Raji (cell line): ENCODE measurements around the gene LRRC36.

Source experiments
- POLR2A ChIP-seq: IDR thresholded peaks from 2 replicates; pipeline ENCODE4 v1.6.1; 2011; ENCODE audit warnings: low read depth, low read length, control low read depth; ENCODE audit not compliant: insufficient read depth

LRRC36 gene

DNA sequence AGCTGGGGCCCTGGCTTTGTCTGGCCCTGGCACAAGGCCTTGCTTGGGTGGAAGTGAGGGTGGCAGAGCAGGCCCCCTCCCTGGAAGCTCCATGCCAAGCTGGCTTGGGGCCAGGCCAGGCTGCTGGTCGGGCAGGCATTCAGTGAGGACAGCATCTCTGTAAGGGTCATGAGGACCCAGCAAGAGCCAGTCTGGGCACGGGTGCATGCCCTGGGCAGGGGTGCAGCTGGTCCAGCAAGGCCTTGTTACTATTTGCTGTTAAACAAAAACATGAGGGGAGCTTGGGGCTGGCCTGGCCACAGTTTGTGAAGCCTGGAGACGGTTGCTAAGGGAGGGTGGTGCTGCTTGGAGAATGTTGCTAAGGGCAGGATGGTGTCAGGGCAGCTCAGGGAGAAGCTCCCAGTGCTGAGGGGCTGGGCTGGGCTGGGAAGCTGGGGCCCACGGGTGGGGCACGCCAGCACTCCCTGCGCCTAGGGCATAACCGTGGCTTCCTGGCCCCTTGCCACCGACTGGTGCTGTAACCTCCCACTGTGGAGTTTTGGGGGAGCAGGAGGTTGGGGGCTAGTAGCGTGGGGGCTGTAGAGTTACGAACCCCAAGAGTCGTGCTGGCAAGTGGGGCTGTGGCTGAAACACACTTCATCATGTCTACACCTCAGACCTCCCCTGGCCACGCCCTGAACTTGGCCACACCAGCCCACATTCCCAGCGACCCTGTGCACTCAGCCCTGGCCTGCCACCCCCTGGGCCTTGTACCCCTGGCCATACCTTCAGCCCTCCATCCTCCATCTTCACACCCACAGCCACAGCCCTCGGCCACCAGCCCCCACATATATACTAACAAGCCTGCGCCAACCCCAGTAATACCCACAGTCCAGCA, 65.0 kb downstream of the LRRC36 start:
- no peak for TF ChIP-seq POLR2A

DNA sequence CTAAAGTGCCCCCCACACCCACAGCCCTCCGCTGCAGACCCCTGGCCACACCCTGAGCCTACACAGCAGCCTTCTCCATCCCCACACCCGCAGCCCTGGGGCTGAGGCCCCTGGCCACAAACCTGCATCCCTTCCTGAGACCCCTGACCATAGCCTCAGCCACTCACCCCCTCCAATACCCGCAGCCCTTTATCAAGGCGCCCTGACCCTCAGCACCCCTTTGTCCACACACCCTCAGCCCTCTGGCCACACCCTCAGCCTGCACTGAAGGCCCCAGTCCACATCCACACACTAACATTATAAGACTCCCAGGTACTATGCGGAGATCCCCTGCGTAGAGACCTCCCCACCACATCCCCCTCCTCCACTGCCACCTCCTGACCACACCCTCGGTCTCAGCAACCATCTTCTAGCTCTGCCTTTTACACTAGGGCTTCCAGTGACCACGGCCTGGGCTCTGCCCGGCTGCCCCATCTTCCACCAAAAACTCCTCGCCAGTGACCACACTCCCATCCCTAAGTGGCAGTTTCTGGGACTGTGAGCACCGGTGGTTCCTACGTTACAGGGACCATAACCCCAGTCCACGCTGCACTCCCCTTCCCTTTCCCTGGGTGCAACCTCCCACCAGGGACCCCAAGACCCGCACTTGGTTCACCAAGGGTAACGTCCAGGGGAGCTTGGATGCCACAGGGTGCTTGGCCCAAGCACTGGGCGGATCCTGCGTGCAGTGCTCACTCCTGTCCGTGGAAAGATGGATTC, 65.9 kb downstream of the LRRC36 start:
- TF ChIP-seq POLR2A, result no peak

DNA sequence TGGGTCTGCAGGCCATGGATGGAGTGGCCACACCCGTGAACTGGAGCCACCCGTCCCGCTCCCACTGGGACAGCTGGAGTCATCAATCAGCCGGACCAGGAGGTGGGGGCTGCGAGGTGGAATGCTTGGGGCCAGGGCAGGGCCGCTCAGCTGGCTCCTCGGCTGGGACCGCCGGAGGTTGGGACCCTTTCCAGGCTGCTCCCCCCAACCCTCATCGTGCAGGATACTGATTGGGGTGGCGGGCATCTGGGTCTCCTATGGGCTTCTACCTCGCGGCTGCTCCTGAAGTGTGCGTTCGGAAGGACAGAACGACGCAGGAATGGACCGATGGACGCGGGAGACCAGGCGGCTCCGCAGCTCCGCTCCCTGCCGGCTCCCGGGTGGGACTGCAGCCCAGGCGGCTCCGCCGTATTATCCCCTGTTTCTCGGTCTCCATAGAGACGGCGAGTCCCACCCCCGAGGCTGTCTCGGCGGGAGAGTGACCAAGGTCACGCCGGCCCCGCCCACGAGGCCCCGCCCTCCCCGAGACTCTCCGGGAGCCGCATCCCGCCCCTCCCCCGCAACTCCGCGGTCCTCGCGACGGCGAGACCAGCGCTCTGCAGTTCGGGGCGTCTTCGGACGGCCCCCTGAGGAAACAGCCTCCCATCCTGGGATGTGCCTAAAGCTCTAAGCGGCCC, 66.6 kb downstream of the LRRC36 start, which contains the start of gene TPPP3:
TPPP3 (minus strand) TSS at position 388 of the 677 bp plus-strand sequence. CDS start 2,387 bp downstream, outside the sequence.
- no peak for TF ChIP-seq POLR2A

GRCh38 chr16:67393788-67394154, 67.2 kb downstream of the LRRC36 start:
- TF ChIP-seq POLR2A, result no peak

DNA sequence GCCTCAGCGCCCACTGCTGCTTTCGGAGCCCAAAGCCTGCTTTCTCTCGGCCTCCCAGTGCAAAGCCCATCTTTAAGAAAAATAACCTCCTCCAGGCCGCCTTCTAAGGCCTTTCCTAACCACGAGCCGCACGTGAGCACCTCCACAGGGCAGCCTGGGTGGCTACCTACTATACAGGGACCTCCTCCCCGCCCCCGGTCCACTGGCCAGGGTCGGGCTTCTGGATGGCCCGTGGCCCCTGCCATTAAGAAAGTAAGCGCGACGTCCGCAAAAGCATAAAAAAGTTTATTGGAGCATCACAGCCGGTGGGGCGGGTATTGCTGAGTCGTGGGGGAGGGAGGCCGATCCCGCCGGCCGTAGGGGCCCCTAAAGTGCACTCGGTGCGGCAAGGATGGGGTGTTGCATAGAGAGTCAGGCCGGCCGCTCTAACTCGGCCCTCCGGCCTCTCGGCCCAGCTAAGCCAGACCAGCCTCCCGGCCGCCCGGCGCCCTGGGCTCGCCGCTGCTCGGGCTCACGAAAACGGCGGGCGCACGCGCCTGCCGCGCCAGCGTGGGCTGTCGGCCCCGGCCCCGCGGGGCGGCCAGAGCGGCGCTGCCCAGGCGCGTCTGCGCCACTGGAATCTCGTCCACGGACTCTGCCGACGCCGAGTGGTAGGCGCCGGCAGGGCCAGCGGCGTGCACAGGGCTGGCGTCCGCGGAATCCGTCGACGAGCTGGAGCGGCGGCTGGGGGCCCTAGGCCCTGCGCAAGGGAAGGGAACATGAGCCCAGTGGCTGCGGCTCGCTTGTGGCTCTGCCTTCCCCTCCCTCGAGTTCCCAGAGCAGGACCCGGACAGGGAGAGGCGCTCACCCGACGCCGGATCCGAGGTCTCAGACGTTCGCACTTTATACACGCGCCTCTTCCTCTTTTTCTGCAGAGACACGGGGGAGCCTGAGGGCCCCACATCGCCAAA, 67.8 kb downstream of the LRRC36 start:
- TF ChIP-seq POLR2A, result no peak

DNA sequence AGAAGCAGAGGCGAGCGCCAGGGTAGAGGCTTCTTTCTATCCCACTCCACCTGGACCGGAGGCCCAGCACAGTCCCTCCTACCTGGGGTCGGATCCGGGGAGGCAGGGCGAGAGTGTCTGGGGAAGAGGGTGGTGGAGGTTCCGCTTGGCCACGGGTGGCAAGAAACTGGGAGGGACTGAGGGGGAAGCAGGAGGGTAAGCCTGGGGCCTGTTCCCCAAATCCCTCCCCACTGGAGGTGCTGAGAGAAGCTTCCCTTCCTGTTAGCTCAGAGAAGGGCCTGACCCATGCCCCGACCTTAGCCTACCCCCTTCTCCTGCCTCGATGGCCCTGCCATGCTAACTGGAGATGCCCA, 68.5 kb downstream of the LRRC36 start:
- TF ChIP-seq POLR2A, result no peak

DNA sequence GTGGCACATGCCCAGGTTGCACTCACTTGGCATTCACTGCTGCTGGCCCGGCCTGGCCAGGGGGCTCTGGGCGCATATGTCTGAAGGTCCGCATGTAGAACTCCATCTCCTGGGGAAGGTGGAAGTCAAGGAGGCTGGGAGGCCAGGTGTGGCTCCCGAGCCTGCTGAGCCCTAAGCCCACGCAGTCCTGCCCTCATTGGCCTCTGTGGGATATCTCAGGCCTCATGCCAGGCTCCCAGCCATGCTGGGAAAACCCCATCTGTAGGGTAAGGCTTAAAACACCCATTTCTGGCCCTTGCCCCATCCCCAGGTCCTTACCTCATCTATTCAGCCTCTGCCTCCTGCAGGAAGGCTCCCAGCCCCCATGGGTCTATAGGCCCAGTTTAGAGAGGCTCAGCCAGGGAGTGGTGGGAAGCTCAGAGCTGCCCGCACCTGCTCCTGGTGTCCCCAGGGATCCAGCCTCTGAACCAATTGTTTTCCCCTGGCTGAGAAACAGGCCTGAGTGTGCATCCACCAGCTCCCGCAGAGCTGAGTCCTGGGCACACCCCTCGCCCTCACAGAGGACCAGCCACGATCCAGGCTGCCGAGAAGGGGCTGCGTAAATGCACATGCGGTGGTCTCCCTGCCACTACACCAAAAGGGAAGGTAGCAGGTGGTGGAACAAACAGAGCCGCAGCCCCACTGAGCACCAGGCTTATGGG, 69.0 kb downstream of the LRRC36 start:
- no peak for TF ChIP-seq POLR2A

DNA sequence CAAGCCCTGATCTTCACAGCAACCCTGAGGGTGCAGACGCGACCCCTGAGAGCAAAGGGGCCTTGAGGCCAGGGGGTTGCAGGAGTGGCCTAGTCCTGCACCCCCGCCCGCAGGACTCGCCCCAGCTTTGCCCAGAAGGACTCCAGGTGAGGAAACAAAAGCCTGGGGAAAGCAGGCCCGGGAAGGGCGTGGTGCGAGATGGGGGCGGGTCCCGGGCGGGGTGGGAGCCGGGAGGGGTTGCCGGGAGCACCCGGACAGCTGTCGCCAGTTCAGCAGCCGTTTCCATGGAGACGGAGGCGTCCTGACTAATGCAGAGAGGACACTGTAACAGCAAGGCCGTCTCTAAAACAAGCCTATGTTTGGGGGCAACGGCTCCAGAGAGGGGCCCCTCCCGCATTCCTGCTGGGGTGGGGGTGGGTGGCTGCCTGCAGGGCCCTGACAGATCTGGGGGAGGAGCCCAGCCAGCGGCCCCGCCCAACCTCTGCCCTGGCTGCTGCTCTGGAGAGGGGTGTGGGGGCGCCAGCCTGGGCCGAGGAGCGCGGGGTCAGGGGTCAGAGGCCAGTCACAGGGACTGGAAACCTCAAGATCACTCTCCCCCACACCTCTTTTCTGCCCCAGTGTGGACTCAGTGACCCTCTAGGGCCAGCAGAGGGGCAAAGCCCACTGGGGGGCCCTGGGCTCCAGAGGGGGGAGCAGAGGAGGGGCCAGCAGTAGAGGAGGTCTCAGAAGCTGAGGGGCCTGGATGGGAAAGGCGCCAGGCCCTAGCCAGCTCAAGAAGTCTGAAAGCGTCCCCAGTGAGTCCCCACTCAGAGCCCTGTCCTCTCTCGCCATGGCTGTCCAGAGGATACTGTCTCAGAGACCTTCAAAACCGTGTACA, 69.8 kb downstream of the LRRC36 start:
- TF ChIP-seq POLR2A, result no peak

DNA sequence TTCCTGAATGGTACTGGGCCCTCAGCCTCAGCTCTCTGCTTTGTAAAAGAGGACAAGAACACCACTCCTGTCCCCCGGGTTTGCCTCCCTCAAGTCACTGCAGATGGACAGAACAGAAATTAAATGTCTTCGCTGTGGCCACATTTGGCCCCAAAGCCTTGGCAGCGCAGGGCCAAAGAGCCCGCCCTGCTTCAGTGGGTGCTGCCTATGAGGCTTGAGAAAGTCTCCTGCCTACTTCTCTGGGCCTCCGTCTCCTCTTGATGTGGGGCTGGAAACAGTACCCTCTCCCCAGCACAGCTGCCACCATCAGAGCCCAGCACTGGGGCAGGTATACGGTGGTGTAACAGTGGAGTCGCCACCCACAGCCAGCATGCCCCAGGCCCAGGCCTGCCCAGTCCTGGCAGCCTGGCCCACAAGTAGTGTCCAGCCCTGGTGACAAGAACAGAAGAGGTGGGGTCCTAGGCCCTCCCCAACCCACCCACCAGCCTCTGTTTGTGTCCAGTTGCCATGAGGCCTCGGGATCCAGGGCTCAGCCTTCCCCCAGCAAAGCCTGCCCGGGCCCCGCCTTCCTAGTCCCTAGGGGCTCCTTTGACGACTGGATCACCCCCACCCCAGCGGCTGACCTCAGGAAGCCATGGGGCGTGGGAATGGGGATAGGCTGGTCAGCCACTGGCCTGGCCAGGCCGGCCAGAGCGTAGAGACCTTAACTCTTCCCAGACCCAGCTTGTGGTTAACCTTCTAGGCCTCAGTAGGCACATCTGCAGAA, 70.6 kb downstream of the LRRC36 start:
- no peak for TF ChIP-seq POLR2A

DNA sequence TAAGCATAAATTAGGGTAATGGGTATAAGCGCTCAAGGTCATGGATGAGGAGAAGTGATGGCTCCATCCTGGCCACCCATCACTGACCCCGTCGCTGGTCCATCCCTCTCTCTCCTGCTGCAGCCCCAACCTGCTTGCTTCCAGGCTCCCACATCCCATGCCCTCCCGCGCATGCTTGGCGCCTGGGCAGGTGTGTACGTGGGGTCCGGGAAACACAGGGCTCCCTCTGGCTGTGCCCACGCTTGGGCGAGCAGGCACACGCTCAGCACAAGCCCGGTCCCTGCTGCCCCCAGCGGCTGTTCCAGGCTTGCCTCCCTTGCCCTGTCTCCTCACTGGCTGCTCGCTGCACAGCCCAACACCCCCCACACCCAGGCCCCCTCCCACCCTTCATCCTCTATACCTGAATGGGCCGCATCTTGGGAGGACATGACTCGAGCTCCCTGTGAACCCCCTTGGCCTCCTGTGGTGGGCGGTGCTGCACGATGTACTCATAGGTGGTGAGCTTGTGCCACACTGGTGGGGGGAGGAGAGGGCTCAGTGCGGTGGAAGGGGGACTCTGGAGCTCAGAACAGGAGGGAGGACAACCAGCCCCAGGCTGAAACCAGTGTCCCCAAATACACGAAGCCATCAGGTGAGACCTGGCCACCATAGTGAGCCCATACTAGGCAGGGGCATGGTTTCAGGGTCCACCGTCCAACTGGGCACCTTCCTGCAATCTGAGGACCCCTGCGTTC, 71.4 kb downstream of the LRRC36 start:
- TF ChIP-seq POLR2A, result no peak

GRCh38 chr16:67398546-67399217, 72.1 kb downstream of the LRRC36 start:
- no peak for TF ChIP-seq POLR2A
